Activated naive CD4-positive, alpha-beta T cell (primary cell): ENCODE results near the gene MAPT.

Source experiments
- DNase-seq, 4 experiments: peaks; one replicate each; lab custom pipeline; 2025; lab: John Stamatoyannopoulos, UW

MAPT gene

GRCh38 chr17:46028981-46029565 lies 134.7 kb downstream of the MAPT start:
- no peak for DNase-seq

GRCh38 chr17:46029627-46030026 lies 135.3 kb downstream of the MAPT start:
- no peak for DNase-seq

GRCh38 chr17:46030752-46031151 lies 136.4 kb downstream of the MAPT start:
- DNase-seq = no peak

GRCh38 chr17:46031440-46031839 lies 137.1 kb downstream of the MAPT start:
- DNase-seq = no peak

GRCh38 chr17:46031920-46032319 lies 137.6 kb downstream of the MAPT start:
- no peak for DNase-seq

- no peak for DNase-seq
These were observed 138.6 kb downstream of the MAPT start for GRCh38 chr17:46032909-46033308.

- no peak for DNase-seq
These were observed 139.0 kb downstream of the MAPT start for GRCh38 chr17:46033392-46033791.

- no peak for DNase-seq
These were observed 140.9 kb downstream of the MAPT start for GRCh38 chr17:46035112-46035818.

GRCh38 chr17:46036491-46036890 lies 142.1 kb downstream of the MAPT start:
- DNase-seq = no peak

GRCh38 chr17:46037722-46038255 lies 143.4 kb downstream of the MAPT start:
- no peak for DNase-seq

- no peak for DNase-seq
These were observed 144.1 kb downstream of the MAPT start for GRCh38 chr17:46038414-46038813.

GRCh38 chr17:46038937-46039336 lies 144.6 kb downstream of the MAPT start:
- DNase-seq = no peak

GRCh38 chr17:46039592-46040186 lies 145.3 kb downstream of the MAPT start:
- no peak for DNase-seq

GRCh38 chr17:46042246-46042645 lies 147.9 kb downstream of the MAPT start:
- DNase-seq = no peak

GRCh38 chr17:46042925-46043324 lies 148.6 kb downstream of the MAPT start:
- no peak for DNase-seq

- DNase-seq = no peak
These were observed 149.3 kb downstream of the MAPT start for GRCh38 chr17:46043606-46044005.

GRCh38 chr17:46044286-46044928 lies 150.1 kb downstream of the MAPT start:
- DNase-seq = peak in 1 of 4 experiments; percentile 19

- no peak for DNase-seq
These were observed 150.6 kb downstream of the MAPT start for GRCh38 chr17:46044989-46045388.

- DNase-seq = no peak
These were observed 151.3 kb downstream of the MAPT start for GRCh38 chr17:46045639-46046038.

GRCh38 chr17:46046957-46047356 lies 152.6 kb downstream of the MAPT start:
- DNase-seq = no peak

- DNase-seq = no peak
These were observed 153.0 kb downstream of the MAPT start for GRCh38 chr17:46047398-46047797.

- DNase-seq = no peak
These were observed 153.5 kb downstream of the MAPT start for GRCh38 chr17:46047856-46048255.

GRCh38 chr17:46049656-46050055 lies 155.3 kb downstream of the MAPT start:
- DNase-seq = no peak
